Transverse colon (tissue), 4 donors: Measurements from ENCODE around the gene FIGN.

Source experiments
- POLR2A ChIP-seq: fragments of 450-650 bp; IDR thresholded peaks from one replicate; pipeline ENCODE4 v1.6.1; 2016; ENCODE audit warnings: antibody characterized with exemption, mild to moderate bottlenecking, moderate library complexity
- POLR2AphosphoS5 ChIP-seq, 3 donors: sonication (generic); formaldehyde crosslinking; IDR thresholded peaks; one replicate each; pipeline ENCODE4 v1.6.1; 2016; ENCODE audit warnings: antibody characterized with exemption in 3 of 3
- TF ChIP-seq, protein P1 (sequence below), 5 experiments: fragments of 200-600 bp in 3 of 5; fragments of 450-650 bp in 2 of 5; sonication (generic) in 3 of 5; IDR thresholded peaks; 1 replicate in 2 of 5; 2 replicates in 3 of 5; pipeline ENCODE4 v1.5.1; 2016 to 2017; ENCODE audit warnings: antibody characterized with exemption in 5 of 5, inconsistent platforms in 3 of 5, mild to moderate bottlenecking in 2 of 5, moderate library complexity in 1 of 5

DNA sequence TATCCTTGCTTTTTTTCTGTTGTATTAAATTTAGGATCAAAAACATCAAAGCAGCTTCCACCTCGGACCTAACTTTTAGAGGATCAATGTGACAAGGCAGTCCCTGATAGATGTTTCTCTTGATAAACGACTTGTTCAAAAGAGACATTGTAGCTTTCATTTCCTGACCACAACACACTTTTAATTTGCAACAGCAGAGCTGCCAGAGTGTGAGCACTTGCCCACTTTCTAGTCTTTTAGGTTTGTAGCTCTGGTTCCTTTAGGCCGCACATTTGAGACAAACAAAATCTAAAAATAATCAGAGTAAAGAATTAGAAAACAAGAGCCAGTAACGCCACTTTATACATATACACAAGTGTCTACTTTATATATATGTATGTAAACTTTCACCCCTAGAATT is 3.1 kb downstream of the FIGN start:
- TF ChIP-seq, protein P1, sequence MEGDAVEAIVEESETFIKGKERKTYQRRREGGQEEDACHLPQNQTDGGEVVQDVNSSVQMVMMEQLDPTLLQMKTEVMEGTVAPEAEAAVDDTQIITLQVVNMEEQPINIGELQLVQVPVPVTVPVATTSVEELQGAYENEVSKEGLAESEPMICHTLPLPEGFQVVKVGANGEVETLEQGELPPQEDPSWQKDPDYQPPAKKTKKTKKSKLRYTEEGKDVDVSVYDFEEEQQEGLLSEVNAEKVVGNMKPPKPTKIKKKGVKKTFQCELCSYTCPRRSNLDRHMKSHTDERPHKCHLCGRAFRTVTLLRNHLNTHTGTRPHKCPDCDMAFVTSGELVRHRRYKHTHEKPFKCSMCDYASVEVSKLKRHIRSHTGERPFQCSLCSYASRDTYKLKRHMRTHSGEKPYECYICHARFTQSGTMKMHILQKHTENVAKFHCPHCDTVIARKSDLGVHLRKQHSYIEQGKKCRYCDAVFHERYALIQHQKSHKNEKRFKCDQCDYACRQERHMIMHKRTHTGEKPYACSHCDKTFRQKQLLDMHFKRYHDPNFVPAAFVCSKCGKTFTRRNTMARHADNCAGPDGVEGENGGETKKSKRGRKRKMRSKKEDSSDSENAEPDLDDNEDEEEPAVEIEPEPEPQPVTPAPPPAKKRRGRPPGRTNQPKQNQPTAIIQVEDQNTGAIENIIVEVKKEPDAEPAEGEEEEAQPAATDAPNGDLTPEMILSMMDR (IDR thresholded peaks at IDR 0.05): no peak
- TF ChIP-seq POLR2A (no peak), POLR2AphosphoS5 (IDR thresholded peaks at IDR 0.05) (no peak)
